Measurements from ENCODE around the gene ATP5F1D.

ATP5F1D gene

DNA sequence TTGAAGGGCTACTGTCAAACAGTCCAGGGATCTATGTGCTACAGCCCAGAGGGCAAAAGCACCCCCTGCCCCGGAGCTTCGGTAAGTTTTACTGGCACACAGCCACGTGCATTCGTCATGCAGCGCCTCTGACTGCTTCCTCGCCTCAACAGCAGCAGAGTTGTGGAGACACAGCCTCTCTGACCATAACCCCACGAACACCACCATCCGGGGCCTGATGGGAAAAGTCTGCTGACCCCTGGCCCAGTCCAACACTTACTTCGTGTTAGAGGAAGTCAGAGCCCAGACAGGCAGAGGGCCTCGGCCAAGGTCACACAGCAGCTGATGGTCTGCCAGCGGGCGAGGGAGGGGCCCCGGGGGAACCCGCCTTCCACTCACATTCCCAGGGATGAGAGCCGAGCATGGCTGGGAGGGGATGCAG lies 8.9 kb upstream of the ATP5F1D start:
- DNase-seq (ENCODE audit: low read depth in 3 of 3): no peak

DNA sequence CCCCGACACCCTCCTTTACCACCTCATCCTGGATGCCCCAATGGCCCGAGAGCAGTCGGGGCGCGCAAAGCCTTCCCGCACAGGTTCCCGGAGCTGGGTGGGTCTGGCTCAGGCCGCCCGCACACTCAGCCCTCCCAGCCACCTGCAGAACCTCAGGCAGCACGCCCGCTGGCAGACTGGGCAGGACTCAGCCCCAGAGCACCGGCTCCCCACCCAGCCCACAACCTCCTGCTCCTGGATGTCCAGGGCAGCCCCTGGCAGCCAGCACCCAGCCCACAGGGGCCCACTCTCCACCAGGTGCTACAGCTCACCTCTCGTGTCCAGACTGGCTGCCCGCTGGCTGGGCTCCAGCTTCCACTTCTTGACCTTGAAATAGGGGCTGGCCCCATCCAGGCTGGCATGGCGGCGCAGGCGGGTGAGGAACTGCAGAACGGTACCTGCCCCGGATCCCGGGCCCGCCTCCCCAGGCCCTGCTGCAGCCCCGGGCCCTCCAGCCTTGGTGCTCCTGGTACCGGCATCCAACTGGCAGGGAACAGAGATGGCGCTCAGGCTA lies 8.4 kb upstream of the ATP5F1D start:
- DNase-seq (ENCODE audit: low read depth in 3 of 3): no peak

DNA sequence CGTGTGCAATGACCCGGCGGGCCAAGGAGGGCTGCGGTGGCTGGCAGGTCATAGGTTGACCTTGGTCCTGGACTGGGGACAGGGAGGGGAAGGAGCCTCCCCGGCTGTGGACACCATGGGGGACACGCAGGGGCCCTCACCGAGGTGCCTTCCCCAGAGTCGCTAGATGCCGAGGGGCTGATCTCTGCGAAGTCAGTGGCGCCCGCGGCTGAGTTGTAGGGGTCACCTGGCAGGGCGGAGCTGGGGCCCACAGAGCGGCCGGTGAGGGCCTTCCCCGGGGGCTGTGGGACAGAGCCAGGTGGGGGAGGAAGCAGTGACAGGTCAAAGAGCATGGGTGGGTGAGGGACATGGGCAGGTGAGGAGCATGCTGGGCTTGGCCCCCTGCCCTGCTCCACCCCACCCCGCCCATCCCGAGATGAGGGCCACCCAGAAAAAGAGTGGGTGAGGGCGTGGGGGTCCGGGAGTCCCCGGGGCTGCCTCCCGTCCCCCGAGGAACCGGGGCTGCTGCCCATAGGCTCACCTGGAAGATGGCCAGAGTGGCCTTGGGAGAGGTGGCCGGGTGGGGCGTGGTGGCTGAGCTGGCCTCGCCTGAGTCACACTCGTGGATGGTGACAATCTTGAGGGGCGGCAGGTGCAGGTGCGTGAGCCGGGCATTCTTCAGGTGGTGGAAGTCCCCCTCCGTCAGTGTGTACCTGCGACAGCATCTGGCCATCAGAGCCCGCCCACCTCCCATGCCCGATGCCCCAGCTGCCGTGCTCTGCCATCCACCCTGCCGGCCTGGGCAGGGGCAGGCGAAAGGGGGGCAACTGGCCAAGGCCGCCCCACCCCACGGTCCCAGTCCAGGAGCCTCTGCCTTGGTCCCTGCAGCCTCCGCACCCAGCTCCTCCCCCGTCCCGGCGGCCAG lies 7.2 kb upstream of the ATP5F1D start:
- no peak for DNase-seq (ENCODE audit: low read depth in 3 of 3)

DNA sequence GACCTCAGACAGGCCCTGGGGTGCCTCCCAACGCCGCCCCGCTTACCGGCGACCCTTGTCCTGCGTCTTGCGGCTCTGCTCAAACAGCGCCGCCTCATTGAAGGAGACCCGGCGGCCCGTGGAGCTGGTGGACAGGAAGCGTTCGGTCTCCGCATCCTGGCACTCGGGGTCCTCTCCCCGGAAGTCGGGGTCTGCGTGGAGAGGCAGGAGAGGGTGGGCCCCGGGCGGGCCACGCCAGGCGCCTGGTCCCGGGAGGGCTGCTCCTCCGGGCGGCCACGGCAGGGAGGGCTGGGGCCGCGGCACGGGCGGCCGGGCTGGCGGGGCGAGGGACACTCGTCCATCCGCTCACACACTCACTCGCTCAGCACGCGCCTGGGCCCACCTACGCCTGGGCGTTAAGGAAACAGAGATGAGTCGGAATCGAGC lies 6.6 kb upstream of the ATP5F1D start:
- no peak for DNase-seq (ENCODE audit: low read depth in 3 of 3)

DNA sequence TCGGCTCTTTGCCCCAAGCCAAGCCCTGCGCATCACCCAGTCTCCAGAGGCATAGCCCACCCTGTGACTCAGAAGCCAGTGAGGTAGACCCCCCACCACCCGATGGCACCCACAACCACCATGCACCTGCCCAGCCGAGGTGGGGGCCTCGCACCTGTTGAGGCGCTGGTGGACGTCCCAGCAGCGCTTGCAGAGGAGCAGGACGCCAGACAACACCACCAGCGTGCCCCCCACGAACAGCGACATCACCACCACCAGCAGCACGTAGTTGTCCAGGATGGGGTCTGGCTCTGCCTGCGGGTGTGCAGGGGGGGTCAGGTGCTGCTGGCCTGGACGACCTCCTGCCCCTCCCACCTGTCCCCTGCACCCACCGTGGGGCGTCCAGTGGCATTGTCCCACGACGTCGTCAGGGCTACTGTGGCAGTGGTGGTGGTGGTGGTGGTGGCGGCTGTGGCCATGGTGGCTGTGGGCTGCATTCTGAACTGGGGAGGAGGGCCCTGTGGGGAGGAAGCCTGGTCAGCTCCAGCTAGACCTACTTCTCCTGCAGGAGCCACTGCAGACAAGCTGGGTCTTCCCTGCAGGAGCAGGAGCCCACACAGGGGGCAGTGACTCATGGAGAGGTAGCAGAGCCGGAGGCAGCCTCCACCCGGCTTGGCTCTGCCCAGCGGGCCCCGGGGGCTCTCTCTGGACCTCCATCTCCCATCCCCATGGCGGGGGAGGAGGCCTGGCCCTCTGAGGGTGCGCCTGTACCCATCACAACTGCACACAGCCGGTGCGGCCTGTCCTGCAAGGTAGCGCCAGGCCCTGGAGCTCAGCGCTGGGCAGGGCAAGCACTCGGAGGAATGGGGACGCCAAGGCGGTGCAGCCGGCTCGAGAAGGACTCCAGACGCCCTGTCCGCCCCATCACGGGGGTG lies 5.7 kb upstream of the ATP5F1D start:
- DNase-seq (ENCODE audit: low read depth in 3 of 3): no peak

DNA sequence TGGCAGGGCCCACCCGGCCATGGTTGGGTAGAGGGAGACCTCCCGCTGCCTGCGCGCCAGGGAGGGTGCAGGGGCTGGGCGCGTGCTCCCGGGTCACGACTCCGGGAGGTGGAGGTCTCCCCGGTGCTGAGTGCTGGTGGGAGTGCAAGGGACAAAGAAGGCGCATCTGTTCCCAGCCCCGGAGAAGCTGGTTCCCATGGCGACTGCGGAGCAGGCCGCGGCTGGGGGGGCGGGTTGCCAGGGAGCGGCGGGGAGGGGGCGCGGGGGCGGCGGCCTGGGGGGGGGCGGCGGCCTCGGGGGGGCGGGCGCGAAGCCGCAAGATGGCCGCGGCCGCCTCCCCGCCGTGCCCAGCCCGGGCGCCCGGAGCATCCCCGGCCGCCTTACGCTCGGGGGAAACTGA lies 5.0 kb upstream of the ATP5F1D start:
- no peak for DNase-seq (ENCODE audit: low read depth in 3 of 3)

DNA sequence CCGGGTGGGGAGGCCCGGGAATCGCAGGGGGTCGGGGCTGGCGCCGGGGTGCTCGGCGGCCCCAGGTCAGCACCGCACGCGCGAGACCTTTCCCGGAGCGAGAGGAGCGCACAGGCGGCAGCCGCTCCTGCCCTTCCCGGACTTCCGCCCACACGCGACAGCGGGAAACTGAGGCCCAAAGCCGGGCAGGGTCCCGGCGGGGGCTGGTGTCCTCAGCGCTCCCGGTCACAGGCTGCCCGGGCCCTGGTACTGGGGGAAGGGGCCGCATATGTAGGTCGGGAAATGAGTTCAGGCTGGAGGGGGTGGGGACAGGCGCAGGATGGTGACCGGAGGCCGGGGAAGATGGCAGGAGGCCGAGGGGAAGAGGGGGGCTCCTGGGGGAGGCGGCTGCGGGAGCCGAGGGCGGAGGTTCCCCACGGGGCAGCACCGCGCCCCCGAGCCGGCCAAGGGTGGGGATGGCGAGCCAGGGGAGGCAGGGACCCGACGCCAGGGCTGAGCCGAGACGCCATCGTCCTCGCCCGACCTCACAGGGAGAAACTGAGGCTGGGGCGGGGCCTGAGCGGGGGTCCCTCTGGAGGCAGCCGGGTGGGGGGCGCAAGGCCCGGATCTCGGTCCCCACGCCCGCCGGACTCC lies 4.4 kb upstream of the ATP5F1D start:
- no peak for DNase-seq (ENCODE audit: low read depth in 3 of 3)

DNA sequence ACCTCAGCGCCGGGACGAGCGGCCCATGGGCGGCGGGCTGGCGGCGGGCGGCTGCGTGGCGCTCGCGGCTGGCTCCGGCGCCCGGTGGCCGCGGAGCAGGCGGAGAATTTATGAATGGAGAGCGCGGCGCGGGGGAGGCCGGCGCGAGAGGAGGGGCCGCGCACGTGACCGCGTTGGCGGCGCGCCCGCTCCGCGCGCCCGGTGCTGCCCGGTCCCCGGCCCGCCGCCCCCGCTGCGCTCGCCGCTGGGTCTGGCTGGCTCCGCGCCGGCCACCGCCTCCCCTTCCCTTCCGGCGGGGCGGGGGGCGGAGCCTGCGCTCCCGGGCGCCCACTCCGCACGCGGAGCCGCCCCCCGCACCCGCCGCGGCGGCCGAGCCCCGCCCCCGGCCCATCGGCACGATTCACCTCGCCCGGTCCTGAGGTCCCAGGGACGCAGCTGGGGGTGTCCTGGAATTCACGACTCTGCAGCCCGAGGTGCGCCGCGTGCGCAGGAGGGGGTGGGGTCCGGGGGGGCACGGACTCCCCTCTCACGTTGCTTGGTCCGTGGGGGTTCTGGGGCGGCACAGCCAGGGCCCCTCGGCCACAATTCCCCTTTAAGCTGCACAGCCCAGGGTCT lies 3.7 kb upstream of the ATP5F1D start, which contains the start of gene CBARP:
Gene CBARP (minus strand): TSS at position 252 of the 615 bp plus-strand sequence. CDS start 1,905 bp downstream, outside the sequence.
- DNase-seq (ENCODE audit: low read depth in 3 of 3): no peak

DNA sequence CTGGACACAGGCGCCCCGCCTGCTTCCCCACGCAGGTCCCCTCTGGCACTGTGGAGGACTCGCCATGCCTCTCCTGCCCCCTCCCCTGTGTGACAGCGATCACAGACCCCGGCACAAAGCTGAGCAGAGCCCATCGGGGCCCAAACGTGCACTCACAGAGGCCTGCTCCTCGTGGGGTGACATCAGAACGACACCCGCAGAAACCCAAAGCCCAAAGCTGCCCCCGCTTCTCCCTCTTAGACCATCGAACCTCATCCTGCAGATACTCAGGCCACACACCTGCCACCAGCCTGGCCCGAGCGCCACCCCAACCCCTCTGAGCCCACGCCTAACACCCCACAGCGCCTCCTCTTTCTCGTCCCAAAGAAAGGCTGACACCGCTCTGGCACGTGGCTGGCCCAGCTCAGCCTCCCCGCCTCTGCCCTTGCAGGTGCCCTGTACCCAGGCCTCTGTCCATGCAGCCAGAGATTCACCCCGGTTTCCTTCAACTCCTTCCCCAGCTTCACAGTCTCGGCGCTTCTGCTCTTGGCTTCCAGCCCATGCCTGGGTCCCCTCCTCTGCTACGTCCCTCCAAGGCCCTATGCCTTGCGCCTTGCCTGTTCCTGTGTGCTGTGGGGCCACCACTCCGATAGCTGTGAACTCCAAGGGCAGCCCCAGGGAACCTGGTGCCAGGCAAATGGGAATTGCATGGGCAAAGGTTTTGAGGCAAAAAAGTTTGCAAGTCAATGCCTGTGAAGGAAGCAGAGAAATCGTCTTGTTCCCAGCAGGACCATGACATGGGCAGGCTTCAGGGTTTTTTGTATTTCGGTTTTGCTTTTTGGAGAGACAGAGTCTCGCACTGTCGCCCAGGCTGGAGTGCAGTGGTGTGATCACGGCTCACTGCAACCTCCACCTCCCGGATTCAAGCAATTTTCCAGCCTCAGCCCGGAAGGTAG lies 2.9 kb upstream of the ATP5F1D start:
- DNase-seq (ENCODE audit: low read depth in 3 of 3): no peak

DNA sequence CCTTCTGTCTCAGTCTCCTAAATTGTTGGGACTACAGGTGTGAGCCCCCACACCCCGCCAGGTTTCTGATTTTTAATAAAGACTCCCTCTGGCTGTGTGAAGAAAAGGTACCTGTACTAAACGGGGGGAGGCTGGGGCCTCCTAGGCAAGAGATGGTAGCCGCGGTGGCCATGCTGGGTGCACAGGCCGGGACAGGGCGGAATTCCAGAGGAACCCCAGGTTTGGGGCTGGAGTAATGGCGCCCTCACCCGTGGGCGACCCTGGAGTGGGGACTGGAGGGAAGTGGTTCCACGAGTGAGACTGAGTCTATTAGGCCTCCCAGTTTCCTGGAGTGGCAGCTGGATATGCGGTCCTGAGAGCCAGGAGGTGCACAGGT lies 2.1 kb upstream of the ATP5F1D start:
- DNase-seq (ENCODE audit: low read depth in 3 of 3): no peak

DNA sequence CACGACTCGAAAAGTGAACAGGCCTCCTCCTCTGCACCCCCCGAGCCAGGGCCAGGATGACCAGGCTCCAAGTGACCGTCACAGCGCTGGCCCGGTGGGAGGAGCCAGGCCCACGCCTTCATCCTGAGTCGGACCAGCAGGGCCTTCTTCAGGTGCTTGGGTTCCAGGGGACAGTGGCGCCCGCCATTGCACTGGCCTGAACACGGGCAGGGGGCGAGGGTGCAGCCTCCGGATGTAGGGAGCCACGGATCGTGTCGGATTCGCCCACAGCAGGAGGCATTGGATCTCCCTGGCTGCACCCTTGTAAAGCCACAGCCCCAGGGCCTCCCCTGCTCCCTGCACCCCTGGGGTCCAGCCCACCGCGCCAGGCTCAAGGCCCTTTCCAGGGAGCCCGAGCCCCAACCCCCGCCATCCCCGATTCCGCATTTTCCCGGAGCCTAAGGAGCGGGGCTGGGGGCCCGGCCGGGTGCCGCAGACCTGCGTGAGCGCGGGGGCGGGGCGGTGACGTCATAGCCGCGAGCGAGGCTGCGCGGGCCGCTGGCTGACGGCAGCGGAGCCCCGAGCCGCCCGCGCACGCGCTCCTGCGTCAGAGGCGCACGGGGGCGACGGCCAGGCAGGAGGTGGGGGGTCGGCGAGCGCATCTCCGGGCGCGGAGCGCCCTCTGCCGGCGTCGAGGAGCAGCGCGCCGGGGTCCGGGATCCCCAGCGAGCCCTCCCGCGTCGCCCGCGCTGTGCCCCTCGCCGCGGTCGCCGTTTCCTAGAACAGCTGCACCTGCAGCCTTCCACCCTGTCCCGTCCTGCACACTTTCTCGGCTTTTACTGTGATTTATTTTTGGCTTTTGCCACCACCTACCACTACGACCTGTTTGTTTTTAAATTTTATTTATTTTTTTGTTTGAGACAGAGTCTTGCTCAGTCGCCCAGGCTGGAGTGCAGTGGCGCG lies 1.5 kb upstream of the ATP5F1D start:
- peak; percentile 83 to 97 (median 89) for DNase-seq (ENCODE audit: low read depth in 3 of 3)

DNA sequence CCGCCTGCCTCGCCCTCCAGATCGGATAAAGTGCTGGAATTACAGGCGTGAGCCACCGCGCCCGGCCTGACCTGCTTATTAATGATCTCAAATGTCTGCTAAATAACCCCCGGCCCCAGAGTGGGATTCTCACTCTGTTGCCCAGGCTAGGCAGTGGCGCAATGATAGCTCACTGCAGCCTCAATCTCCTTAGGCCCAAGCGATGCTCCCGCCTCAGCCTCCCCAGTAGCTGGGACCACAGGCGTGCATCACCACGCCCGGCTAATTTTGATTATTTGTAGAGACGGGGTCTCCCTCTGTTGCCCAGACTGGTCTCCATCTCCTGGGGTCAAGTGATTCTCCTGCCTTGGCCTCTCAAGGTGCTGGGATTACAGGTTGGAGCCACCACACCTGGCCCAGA lies 626 bp upstream of the ATP5F1D start:
- no peak for DNase-seq (ENCODE audit: low read depth in 3 of 3)

DNA sequence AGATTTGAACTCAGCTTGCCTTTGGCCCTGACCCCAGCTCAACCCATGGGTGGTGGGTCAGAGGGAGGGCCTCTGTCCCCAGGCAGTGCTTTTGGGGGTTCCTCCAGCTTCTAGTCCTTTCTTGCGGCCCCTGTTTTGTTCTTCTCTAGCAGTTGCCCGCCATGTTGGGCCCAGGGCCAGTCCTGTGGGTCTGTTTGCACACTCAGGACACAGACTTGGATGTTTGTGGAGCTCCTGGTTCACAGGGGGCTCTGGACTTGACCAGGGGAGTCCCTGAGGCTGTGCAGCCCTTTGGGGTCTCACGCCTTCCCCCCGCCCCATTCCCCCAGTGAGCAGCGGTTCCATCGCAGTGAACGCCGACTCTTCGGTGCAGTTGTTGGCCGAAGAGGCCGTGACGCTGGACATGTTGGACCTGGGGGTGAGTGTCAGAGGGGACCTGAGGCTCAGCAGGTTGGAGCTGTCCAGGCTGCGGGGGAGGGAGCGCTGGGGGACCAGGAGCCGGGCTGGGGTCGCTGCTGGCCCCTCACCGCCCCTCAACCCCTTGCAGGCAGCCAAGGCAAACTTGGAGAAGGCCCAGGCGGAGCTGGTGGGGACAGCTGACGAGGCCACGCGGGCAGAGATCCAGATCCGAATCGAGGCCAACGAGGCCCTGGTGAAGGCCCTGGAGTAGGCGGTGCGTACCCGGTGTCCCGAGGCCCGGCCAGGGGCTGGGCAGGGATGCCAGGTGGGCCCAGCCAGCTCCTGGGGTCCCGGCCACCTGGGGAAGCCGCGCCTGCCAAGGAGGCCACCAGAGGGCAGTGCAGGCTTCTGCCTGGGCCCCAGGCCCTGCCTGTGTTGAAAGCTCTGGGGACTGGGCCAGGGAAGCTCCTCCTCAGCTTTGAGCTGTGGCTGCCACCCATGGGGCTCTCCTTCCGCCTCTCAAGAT lies 2.5 kb downstream of the ATP5F1D start:
- peak; percentile 66 to 90 (median 75) for DNase-seq (ENCODE audit: low read depth in 3 of 3)

DNA sequence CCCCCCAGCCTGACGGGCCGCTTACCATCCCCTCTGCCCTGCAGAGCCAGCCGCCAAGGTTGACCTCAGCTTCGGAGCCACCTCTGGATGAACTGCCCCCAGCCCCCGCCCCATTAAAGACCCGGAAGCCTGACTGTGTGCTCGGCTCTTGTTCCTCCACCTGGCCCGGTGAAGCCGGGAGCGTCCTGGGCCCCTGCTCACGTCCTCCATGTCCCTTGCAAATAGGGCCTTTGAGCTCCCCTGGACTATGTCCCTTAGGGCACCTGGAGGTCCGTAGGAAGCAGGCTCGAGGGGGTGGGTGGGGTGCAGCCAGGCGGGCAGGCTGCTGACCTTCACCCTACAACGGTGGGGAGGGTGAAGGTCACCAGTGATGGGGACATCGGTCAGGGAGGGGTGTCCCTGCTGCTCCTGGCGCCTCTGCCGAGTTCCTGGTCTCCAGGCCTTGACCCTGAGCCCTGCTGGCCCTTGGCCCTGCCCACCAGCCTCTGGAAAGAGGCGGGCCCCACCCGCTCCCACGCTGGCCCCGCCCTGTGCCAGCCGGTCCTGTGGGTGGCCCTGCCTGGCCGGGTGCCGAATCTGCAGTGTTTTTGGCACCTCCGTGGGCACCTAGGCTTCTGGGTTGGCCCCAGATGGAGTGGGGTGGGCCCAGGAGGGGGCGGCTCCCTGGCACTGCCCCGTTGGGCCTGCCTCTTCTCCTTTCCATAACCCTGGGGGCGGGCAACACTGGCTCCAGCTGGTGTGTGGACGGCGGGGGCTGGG lies 3.3 kb downstream of the ATP5F1D start:
- no peak for DNase-seq (ENCODE audit: low read depth in 3 of 3)

DNA sequence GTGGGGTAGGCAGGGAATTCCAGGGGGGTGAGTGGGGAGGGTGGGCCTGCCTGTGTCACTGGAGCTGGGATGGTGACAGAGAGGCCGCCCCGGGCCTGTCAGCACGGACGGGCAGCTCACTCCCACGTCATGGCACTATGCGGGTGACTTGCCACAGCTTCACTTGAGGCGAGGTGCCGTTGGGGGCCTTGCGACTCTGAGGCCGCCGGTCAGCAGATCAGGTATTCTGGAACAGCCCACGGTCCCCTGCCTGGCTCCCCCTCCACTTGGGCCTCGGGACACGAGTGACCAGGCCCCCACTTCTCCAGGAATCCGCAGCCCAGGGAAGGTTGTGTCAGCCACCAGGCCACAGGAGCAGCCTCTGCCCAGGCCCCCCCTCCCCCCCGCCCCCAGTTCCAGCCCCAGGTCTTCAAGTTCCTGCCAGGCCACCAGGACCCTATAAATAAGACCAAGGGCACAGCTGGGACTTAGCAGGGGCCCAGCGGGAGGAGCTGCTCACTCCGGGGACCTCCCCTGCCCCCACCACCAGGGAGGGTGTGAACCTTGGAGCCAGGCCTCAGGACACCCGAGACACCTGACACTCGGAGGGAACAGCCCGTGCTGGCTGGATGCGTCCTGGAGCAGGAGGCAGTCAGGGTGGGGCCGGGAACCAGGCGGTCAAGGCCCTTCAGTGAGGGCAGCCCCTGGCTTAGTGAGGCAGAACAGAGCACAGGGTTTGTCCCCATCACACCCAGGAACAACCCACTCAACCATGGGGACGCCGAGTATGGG lies 4.1 kb downstream of the ATP5F1D start:
- DNase-seq (ENCODE audit: low read depth in 3 of 3): no peak
